BLaER1 treated with 17β-estradiol and CSF1 and Interleukin-3, amounts not matched to agents 10 nM and 100 nM (cell line): ENCODE results near the gene LUZP1.

Experiments used
- H3K27ac ChIP-seq, 11 experiments: shearing (Covaris generic); formaldehyde crosslinking; 2 replicates each; pipeline ENCODE4 v1.8.1; 2022
- H3K27me3 ChIP-seq, 11 experiments: shearing (Covaris generic); formaldehyde crosslinking; 2 replicates each; pipeline ENCODE4 v1.8.1; 2022
- H3K36me3 ChIP-seq, 11 experiments: shearing (Covaris generic); formaldehyde crosslinking; 2 replicates each; pipeline ENCODE4 v1.8.1; 2022
- H3K4me1 ChIP-seq, 10 experiments: shearing (Covaris generic); formaldehyde crosslinking; 2 replicates each; pipeline ENCODE4 v1.8.1; 2022
- H3K4me2 ChIP-seq, 11 experiments: shearing (Covaris generic); formaldehyde crosslinking; 2 replicates each; pipeline ENCODE4 v1.8.1; 2022
- H3K4me3 ChIP-seq, 10 experiments: shearing (Covaris generic); formaldehyde crosslinking; 2 replicates each; pipeline ENCODE4 v1.8.1; 2022
- H3K9ac ChIP-seq, 11 experiments: shearing (Covaris generic); formaldehyde crosslinking; 2 replicates each; pipeline ENCODE4 v1.8.1; 2022
- H3K9me3 ChIP-seq, 11 experiments: shearing (Covaris generic); formaldehyde crosslinking; replicated peaks in 1 of 11; 2 replicates each; pipeline ENCODE4 v1.8.1; 2022
- H4K20me1 ChIP-seq, 11 experiments: shearing (Covaris generic); formaldehyde crosslinking; 2 replicates each; pipeline ENCODE4 v1.8.1; 2022
- Cebpa-rat ChIP-seq, 11 experiments: shearing (Covaris generic); IDR thresholded peaks; 2 replicates each; pipeline ENCODE4 v1.8.1; 2022

The LUZP1 gene

DNA sequence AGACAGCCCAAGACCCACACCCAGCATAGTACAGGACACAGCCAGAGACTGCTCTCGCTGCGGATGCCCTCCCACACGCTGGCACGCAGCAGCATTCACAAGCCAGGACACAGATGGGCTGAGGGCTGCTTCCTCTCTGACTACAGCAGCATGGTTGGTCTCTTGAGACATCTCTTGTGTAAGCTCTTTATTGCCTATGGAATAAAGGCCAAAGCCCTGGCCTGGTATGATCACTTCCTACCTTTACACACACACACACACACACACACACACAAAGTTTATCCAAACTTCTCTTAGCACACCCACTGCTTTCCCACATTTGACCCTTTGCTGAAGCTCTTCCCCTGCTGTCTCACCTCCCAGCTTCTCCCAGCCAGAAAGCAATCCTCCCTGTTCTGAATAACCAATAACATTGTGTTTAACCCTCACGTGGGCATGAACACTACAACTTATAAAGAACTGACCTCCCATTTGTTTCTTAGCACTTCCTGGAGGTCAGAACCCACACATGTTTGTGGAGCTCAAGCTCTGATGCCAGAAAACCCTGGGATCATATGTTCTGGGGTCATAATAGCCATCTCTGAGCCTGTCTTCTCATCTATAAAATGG is 1.2 kb upstream of the LUZP1 start:
- peak overlapping the region; percentile 46 to 99 (median 98); a peak in 21 of 22 replicates for H3K9ac ChIP-seq
- H3K4me3 ChIP-seq, result peak overlapping the region; percentile 75 to 97 (median 92); a peak in 17 of 20 replicates
- no peaks in the 10 kb centered on the region for H3K9me3 ChIP-seq
- H4K20me1 ChIP-seq, result peaks cover 28 to 33% (median 32%) of the 10 kb centered on the region in 11 experiments
- H3K36me3 ChIP-seq, result peaks cover 0 to 26% (median 4%) of the 10 kb centered on the region in 11 experiments; a peak in 8 of 22 replicates
- TF ChIP-seq Cebpa-rat (IDR thresholded peaks at IDR 0.05), result peak in 8 of 11 experiments; percentile 74 to 93 (median 87); a peak in 17 of 22 replicates
- H3K27me3 ChIP-seq, result no peaks in the 10 kb centered on the region
- peak overlapping the region; percentile 54 to 99 (median 95); a peak in 21 of 22 replicates for H3K27ac ChIP-seq
- peaks cover 59 to 85% (median 70%) of the 10 kb centered on the region in 10 experiments for H3K4me1 ChIP-seq
- peak overlapping the region; percentile 82 to 96 (median 88) for H3K4me2 ChIP-seq

DNA sequence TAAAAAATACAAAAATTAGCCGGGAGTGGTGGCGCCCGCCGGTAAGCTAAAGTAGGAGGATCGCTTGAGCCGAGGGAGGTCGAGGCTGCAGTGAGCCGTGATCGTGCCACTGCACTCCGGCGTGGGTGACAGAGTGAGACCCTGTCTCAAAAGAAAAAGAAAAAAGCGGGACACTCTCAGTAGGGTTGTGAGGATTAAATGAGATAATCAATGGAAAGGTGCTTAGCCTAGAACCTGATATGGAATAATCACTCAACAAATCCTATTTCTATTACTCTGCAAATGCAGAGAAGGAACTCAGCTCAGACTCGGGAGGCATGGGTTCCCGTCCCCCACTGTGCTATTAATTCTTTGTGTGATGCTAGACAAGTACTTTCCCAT is 529 bp upstream of the LUZP1 start:
- Histone ChIP-seq H3K36me3 (peaks cover 0 to 31% (median 4%) of the 10 kb centered on the region in 11 experiments; a peak in 10 of 22 replicates), H3K4me1 (peaks cover 59 to 85% (median 69%) of the 10 kb centered on the region in 10 experiments), H3K9ac (peak overlapping the region; percentile 46 to 99 (median 98); a peak in 21 of 22 replicates), H3K4me3 (peak overlapping the region; percentile 75 to 97 (median 92)), H3K27me3 (no peaks in the 10 kb centered on the region), H3K27ac (peak overlapping the region; percentile 54 to 99 (median 95); a peak in 21 of 22 replicates), H4K20me1 (peaks cover 35 to 39% (median 38%) of the 10 kb centered on the region in 11 experiments), H3K9me3 (no peaks in the 10 kb centered on the region), H3K4me2 (peak overlapping the region; percentile 82 to 96 (median 88))
- no peak for TF ChIP-seq Cebpa-rat (IDR thresholded peaks at IDR 0.05)

DNA sequence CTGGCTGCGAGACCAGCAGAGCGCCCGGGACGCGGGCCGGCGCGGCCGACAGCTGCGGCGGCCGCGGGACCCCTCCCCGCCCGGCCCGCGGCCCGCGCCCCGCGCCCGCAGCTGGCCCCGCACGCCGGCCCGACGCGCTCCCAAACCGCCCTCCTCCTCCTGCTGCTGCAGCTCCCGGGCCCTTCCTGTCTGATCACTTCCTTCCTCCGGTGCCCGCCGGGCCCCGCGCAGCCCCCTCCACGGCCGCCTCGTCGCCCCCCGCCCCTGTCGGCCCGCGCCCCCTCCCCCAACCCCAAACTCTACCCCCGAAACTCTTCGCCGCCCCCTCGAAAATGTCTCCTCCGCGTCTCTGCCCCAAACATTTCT is 594 bp downstream of the LUZP1 start:
- Histone ChIP-seq H4K20me1 (peaks cover 46 to 50% (median 50%) of the 10 kb centered on the region in 11 experiments), H3K9ac (peak overlapping the region; percentile 89 to 99 (median 98)), H3K4me3 (peak overlapping the region; percentile 75 to 97 (median 92)), H3K4me1 (peaks cover 62 to 85% (median 76%) of the 10 kb centered on the region in 10 experiments), H3K9me3 (no peaks in the 10 kb centered on the region), H3K4me2 (peak overlapping the region; percentile 81 to 98 (median 92); a peak in 19 of 22 replicates), H3K27me3 (no peaks in the 10 kb centered on the region), H3K27ac (peak overlapping the region; percentile 80 to 99 (median 95)), H3K36me3 (peaks cover 0 to 42% (median 7%) of the 10 kb centered on the region in 11 experiments; a peak in 11 of 22 replicates)
- no peak for TF ChIP-seq Cebpa-rat (IDR thresholded peaks at IDR 0.05)

DNA sequence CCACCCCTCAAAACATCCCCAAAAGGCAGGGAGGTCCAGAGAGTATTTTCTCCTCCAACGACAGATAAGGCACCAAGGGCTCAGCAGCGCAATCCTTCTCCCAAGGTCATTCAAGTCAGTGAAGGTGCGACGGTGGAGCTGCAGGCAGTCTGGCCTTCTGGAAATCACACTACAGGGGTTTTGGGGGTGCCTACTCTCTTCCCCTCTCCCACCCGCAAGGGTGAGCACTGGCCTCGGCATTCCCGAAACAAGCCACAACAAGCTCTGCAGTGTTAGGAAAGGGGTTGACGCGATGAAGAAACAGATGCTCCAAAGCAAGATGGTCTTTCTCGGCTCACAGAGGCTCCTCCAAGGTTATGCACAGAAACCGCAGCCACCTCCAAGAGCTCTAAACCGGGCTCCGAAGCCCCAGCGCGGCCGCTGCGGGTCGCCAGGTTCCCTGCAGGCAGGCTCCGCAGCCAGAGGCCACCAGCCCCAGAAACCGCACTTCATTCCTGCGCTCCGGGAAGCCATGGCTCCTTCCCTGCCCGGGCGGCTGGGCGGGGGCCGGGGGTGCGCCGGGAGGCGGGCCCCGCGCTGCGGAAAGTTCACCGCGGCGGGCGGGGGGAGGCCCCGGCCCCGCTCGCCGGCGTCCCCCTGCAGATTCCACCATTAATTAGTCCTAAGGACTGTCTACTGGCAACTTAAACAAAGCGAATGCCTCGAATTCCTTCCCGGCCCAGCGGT is 1.1 kb downstream of the LUZP1 start:
- TF ChIP-seq Cebpa-rat (IDR thresholded peaks at IDR 0.05), result no peak
- Histone ChIP-seq H3K9me3 (no peaks in the 10 kb centered on the region), H3K4me2 (peak overlapping the region; percentile 81 to 98 (median 92)), H3K36me3 (peaks cover 0 to 48% (median 7%) of the 10 kb centered on the region in 11 experiments; a peak in 11 of 22 replicates), H3K27ac (peak overlapping the region; percentile 69 to 99 (median 95)), H3K9ac (peak overlapping the region; percentile 89 to 99 (median 98)), H3K4me3 (peak overlapping the region; percentile 75 to 97 (median 92)), H3K27me3 (no peaks in the 10 kb centered on the region), H3K4me1 (peaks cover 64 to 85% (median 79%) of the 10 kb centered on the region in 10 experiments), H4K20me1 (peaks cover 51 to 56% (median 55%) of the 10 kb centered on the region in 11 experiments)

DNA sequence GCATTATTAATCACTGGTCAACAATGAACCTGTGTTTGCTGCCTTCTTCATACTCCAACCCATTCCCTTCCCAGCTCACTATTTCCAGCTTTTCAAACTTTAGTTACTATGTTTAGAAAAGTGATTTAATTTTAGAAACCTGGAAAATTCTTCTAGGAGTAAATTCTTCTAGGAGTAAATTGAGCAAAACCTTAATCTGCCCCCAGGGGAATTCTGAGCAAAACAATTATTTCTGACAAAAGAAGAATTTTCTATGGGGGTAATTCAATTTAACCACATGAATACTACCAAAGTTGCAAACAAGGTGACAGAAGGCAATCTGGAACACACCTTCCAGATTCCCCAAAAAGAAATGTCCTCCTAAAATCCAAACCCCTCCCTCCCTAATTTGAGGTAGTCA is 1.8 kb downstream of the LUZP1 start:
- peak overlapping the region; percentile 89 to 99 (median 98) for H3K9ac ChIP-seq
- peak overlapping the region in 10 of 11 experiments; percentile 69 to 99 (median 96); a peak in 19 of 22 replicates for H3K27ac ChIP-seq
- peaks cover 58 to 85% (median 79%) of the 10 kb centered on the region in 10 experiments for H3K4me1 ChIP-seq
- H3K36me3 ChIP-seq, result peaks cover 0 to 54% (median 8%) of the 10 kb centered on the region in 11 experiments; a peak in 11 of 22 replicates
- peaks cover 58 to 62% (median 62%) of the 10 kb centered on the region in 11 experiments for H4K20me1 ChIP-seq
- H3K4me2 ChIP-seq, result peak overlapping the region; percentile 81 to 98 (median 92)
- TF ChIP-seq Cebpa-rat (IDR thresholded peaks at IDR 0.05), result no peak
- no peaks in the 10 kb centered on the region for H3K9me3 ChIP-seq
- peak overlapping the region; percentile 75 to 97 (median 92) for H3K4me3 ChIP-seq
- no peaks in the 10 kb centered on the region for H3K27me3 ChIP-seq

DNA sequence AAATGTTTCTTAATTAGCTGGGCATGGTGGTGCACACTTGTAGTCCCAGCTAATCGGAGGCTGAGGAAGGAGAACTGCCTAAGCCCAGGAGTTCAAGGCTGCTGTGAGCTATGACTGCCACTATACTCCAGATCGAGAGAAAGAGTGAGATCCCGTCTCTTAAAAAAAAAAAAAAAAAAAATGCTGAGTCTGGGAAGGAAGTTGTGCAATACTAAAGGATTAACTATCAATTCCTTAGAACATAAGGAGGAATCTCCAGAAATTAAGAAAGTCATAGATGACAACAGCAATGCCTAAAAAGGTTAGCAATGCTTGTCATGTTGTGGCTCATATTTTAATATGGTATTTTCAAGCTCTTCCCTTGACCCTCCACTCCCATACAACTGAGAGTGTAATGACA is 5.3 kb downstream of the LUZP1 start:
- H4K20me1 ChIP-seq, result peaks cover 89 to 97% (median 96%) of the 10 kb centered on the region in 11 experiments
- H3K9ac ChIP-seq, result no peak overlapping the region
- no peak overlapping the region for H3K4me3 ChIP-seq
- H3K4me2 ChIP-seq, result peak overlapping the region in 10 of 11 experiments; percentile 22 to 98 (median 90); a peak in 19 of 22 replicates
- peaks cover 0 to 88% (median 23%) of the 10 kb centered on the region in 11 experiments; a peak in 13 of 22 replicates for H3K36me3 ChIP-seq
- no peaks in the 10 kb centered on the region for H3K9me3 ChIP-seq
- no peaks in the 10 kb centered on the region for H3K27me3 ChIP-seq
- TF ChIP-seq Cebpa-rat (IDR thresholded peaks at IDR 0.05), result peak in 3 of 11 experiments; percentile 27 to 67 (median 45); a peak in 4 of 22 replicates
- no peak overlapping the region for H3K27ac ChIP-seq
- H3K4me1 ChIP-seq, result peaks cover 30 to 74% (median 59%) of the 10 kb centered on the region in 10 experiments

DNA sequence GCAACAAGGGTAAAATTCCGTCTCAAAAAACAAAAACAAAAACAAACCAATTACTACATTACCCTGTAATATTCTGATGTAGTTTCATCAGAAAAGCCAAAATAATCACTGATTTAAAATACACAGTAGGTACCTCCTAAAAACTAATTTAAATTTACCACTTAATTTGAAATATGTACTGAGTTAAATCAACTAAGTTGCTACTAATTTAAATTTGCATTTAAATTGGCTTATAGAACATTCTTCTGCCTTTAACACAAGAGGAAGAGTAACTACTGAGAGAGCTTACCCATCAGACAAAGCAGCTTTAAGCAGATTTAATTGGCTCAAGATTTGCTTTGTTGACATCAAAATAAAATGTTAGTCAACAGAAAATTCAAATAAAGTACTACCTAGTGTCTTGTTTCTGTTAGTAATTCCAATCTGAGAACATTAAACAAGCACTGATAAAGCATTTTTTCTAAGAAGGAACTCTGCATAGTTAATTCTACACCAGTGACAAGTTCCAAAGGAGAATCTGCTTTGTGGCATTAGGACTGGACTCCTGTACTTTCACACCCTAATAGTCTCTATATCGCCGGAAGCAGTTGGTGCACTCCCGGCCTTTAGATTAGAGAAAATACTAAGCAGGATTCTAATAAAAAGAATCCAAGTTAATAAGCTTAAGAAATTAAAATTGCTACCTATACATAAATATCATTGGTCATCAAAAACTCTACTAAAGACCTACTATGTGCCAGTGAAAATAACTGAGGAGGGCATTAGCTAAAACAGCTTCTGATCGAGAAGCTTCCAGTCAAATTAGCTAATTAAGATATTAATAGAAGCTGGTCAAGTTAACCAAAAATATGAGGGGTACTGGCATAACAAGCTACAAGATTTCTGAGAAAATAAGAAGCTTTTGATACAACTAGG is 8.4 kb downstream of the LUZP1 start:
- Histone ChIP-seq H3K36me3 (peaks cover 0 to 97% (median 25%) of the 10 kb centered on the region in 11 experiments; a peak in 15 of 22 replicates), H3K4me1 (peaks cover 15 to 71% (median 44%) of the 10 kb centered on the region in 10 experiments; a peak in 18 of 20 replicates), H3K4me2 (peak overlapping the region in 2 of 11 experiments; percentile 7 to 91; a peak in 1 of 22 replicates), H3K9me3 (no peaks in the 10 kb centered on the region), H3K9ac (no peak overlapping the region), H3K4me3 (no peak overlapping the region), H3K27me3 (no peaks in the 10 kb centered on the region), H3K27ac (no peak overlapping the region), H4K20me1 (peaks cover 94 to 100% (median 100%) of the 10 kb centered on the region in 11 experiments)
- TF ChIP-seq Cebpa-rat (IDR thresholded peaks at IDR 0.05), result no peak

DNA sequence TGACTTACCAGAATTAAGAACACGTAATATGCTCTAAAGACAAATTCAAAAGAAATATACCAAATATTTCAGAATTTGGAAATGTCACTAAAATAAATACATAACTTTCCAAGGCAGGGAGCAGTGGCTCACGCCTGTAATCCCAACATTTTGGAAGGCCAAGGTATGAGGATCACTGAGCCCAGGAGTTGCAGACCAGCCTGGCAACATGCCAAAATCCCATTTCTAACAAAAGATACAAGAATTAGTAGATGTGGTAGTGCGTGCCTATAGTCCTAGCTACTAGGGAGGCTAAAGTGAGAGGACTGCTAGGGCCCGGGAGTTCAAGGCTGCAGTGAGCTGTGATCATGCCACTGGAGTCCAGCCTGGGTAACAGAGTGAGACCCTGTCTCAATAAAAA is 11.7 kb downstream of the LUZP1 start:
- peak overlapping the region in 3 of 11 experiments; percentile 1 to 9 (median 4); a peak in 2 of 22 replicates for H3K4me2 ChIP-seq
- H3K27ac ChIP-seq, result no peak overlapping the region
- peaks cover 0 to 93% (median 29%) of the 10 kb centered on the region in 11 experiments; a peak in 16 of 22 replicates for H3K36me3 ChIP-seq
- no peak overlapping the region for H3K4me3 ChIP-seq
- peaks cover 7 to 38% (median 21%) of the 10 kb centered on the region in 10 experiments; a peak in 13 of 20 replicates for H3K4me1 ChIP-seq
- H3K27me3 ChIP-seq, result no peaks in the 10 kb centered on the region
- no peak overlapping the region for H3K9ac ChIP-seq
- no peaks in the 10 kb centered on the region for H3K9me3 ChIP-seq
- no peak for TF ChIP-seq Cebpa-rat (IDR thresholded peaks at IDR 0.05)
- peaks cover 91 to 100% (median 100%) of the 10 kb centered on the region in 11 experiments for H4K20me1 ChIP-seq
